GM18909 (cell line): Measurements from ENCODE around the gene ANXA10.
"Not testable (repeated sequence)": the region's sequence is repeated elsewhere in the genome, so short reads cannot be mapped to it uniquely, and the experiment has no call there.

Source experiments
- ATAC-seq: cut with Tn5 transposase; IDR thresholded peaks from one replicate; pipeline ENCODE4 v1.9.1; 2021; ENCODE audit warnings: mild to moderate bottlenecking; ENCODE audit not compliant: unreplicated experiment, poor library complexity

The ANXA10 gene

DNA sequence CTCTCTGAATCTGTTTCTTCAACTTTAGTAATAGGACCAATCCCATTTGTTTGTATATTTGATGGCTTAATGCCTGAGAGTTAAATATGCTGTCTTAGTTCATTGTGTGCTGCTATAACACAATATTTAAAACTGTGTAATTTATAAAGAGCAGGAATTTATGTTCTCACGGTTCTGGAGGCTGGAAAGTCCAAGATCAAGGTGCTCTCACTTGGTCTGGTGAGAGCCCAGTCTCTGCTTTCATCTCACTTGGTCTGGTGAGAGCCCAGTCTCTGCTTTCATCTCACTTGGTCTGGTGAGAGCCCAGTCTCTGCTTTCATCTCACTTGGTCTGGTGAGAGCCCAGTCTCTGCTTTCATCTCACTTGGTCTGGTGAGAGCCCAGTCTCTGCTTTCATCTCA, 20.7 kb downstream of the ANXA10 start:
- not testable (repeated sequence) for ATAC-seq

DNA sequence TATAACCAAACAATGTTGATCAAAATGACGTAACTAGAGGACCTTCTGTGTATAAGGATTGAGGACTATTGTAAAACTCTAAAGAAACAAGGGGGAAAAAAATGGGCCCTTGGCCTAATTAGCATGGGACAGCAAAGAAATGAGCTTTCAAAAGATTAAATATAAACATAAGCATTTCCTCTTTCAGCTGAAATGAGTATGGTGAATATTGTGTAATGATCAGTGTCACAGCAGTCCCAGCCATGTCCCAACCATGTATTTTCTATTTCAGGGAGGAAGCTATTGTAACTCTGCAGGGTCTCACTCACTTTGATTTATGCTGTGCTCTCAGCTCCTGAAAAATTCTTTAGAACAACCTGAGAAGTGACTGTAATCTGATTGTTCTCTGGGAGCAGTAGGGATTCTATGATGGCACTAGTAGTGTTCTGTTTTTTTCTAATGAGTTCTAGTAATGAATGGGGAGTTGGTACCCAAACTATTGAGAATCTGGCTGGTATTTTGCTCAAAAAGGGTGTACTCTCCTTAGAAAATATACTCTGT, 25.8 kb downstream of the ANXA10 start:
- ATAC-seq, result no peak

DNA sequence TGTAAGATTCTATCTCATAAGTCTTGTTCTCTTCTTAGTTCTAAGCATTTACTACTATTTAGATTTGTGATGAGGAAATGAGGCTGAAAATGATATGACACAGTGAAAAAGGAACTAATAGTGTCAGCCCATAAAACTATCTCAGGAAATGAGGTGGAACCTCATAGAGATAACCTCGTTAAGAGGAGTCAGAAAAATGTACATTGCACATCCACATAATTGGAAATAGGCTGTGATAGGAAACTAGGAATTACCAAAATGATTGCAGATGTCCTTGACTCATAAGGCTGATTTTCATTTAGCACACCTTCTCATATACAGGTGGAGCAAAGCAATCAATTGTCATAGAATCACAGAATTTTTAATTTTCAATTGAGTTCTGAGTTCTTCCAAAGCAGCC, 26.8 kb downstream of the ANXA10 start:
- ATAC-seq, result no peak

DNA sequence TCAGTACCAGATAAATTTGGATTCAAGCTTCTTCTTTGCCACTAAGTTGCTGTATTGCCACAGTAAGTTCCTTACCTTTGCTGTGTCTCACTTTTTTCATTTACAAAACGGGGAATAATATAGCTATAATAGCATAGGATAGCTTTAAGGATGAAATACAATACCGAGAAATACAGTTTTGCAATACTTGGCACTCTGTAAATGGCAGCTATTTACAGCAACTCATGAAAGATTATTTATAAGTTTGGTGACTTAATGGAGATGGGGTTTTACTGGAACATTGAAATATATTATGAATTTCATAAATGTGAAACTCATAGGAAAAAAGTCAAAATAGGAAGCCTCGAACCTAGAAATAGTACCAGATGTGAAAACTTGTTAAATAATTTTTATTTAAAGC, 27.6 kb downstream of the ANXA10 start:
- ATAC-seq, result no peak

DNA sequence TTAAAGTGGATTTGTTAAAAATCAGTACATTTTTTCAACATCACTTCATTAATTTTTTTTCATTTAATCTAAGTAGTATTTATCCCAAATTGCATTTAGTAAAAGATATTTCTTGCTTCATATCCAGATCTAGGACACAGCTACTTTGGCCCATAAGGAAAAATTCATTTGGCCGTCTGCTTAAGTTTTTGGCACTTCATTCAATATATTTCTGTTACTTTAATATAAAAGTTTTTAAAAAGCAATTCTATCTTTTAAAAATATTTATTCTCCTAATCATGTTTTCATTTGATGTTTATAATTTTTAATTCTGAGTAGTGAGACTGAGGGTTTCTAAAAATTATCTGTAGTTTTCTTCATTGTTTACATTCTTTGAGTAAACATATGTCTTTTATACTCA, 28.5 kb downstream of the ANXA10 start:
- ATAC-seq, result no peak

DNA sequence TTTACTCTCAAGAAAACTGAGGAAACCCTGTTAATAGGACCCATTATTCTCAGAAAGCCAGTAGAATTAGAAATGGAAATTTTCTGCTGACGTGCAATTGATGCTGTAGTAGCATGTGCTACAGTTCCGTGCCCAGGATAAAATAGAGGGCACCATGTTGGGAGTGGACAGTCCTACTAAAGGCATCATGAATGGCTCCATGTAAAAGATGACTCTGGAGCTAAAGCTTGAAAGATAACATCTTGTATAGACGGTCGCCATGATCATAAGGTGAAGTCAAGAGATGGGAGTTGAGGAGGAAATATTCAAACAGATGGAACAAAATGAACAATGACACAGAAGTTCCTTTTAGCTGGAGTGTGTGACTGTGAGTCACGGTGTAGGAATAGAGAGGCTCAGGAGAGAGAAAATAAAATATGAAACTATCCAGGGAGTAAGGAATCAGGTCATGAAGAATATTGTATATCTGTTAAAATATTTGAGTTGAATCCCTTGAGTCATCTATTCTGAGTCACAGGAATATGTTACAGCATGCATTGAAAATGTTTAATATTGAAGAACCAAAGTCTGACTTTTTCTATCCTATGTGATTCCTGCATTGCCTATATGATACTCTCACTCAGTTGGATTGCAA, 31.8 kb downstream of the ANXA10 start:
- no peak for ATAC-seq

DNA sequence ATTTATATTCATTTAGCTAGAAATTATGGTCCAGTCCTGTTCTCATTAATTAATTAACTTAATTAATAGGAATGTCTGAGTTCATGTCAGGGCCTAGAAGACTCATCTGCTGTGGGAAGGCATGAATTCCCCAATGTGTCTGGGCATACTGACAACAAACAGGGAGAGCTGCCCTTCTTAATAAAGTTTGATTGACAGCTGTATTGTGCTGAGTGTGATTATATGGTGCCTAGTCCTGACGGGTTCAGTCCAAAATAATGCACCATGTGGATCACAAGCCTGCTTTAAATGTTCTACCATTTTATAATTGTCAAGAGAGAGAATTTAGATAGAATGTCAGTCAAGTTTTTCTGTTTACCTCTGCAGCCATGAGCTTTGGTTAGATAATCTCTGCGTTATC, 34.6 kb downstream of the ANXA10 start:
- no peak for ATAC-seq

DNA sequence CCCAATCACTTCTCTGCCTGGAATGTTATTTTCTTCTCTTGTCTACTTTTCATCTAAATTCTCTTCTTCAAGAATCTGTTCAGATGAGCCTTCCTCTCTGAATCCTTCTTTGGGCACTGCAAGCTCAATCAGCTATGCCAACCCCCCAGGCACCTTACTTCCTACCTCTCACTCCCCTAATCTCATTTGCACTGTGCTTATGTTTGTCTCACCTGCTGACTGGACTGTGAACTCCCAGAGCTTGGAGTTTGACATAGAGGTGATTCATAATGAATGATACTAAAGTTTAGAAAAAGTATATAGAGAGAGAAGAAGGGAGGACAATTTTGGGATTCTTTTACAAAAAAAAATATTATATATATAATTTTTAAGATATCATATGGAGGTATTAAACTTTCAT, 36.3 kb downstream of the ANXA10 start:
- ATAC-seq, result no peak

DNA sequence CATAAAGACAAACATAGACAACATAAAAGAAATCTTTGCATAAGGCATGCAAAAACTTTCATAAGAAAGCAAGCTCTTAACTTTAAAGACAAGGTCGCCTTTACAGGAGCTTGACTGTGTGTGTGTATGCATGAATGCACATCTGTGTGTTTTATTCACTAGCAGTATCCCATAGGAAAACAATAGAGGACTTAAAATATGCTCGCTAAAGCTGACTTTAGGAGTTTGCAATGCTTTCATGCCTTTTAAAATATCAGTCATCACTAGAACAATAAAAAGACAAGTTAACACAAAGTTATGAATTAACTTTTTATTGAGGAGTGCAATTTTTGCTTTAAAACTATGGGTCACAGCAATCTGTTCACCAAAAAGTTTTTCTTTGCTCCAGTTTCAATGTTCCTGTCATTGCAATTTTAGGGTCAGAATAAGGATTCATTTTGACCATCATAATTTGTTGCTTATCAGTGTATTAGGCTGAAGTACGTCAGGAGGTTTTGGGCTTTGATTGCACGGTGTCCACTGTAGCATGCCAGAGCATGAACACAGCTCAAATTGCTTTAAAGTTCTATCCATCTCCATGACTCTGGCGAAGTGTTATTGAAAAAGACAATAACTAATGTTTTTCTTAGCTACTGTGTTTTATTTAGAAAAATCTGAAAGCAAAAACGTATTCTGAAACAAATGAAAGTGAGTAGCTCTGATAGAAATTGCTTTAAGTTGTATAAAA, 36.9 kb downstream of the ANXA10 start:
- no peak for ATAC-seq

DNA sequence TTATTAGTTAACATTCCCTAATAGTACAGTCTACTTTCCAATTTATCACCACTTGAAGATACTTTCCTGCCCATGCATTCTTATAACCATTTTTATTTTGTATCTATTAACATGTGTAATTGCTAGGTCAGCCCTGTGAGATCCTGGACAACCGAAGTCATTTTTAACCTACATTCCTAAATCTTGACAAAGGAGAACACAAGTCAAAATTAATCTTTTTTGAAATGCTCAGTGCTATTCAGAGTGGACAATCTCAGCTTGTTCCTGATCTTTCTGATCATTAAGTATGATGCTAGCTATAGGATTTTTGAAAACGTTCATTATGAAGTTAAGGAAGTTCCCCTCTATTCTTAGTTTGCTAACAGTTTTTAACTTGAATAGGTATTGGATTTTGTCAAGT, 37.5 kb downstream of the ANXA10 start:
- ATAC-seq, result no peak

DNA sequence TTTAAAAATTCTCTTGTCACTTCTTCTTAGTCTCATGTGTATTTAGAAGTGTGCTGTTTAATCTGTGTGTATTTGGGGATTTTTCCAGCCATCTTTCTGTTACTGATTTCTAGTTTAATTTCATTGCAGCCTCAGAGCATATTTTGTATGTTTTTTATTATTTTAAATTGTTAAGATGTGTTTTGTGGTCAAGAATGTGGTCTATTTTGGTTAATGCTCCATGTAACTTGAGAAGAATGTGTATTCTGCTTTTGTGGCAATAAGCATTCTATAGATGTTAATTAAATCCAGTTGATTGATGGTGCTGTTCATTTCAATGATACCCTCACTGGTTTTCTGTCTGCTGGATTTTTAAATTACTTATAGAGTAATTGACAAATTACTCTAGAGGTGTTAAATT, 38.9 kb downstream of the ANXA10 start:
- ATAC-seq, result no peak

DNA sequence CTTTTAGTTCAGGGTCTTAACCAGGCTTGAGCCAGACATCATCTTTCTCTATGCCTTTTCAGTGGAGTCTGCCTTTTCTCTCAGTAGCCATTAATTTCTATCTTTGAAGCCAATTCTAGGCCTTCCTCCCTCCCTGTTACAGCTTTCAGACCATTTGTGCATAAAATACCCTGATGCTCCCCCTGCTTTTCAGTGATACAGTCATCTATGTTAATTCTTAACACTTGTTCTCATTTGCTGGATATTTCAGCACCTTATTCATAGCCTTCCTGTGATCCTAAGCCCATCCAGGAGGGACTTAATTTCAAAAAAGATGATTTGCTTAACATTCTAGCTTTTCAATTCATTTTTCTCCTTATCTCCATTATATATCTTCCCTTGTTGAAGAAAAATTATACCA, 42.3 kb downstream of the ANXA10 start:
- no peak for ATAC-seq

DNA sequence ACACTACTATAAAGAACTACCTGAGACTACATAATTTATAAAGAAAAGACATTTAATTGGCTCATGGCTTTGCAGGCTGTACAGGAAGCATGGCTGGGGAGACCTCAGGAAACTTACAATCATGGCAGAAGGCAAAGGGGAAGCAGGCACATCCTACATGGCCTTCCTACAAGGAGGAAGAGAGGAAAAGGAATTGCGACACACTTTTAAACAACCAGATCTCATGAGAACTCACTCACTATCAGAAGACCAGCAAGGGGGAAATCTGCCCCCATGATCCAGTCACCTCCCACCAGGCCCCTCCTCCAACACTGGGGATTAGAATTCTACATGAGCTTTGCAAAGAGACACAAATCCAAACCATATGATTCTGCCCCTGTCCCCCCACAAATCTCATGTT, 43.5 kb downstream of the ANXA10 start:
- ATAC-seq, result not testable (repeated sequence)

DNA sequence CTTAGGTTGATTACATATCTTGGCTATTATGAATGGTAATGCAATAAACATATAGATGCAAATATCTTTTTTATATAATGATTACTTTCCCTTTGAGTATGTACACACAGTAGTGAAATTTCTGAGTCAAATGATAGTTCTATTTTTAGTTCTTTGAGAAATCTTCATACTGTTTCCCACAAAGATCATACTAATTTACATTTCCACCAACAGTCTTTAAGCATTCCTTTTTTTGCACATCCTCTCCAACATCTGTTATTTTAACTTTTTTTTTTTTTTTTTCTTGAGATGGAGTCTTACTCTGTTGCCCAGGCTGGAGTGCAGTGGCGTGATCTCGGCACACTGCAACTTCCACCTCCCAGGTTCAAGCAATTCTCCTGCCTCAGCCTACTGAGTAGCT, 45.4 kb downstream of the ANXA10 start:
- not testable (repeated sequence) for ATAC-seq

DNA sequence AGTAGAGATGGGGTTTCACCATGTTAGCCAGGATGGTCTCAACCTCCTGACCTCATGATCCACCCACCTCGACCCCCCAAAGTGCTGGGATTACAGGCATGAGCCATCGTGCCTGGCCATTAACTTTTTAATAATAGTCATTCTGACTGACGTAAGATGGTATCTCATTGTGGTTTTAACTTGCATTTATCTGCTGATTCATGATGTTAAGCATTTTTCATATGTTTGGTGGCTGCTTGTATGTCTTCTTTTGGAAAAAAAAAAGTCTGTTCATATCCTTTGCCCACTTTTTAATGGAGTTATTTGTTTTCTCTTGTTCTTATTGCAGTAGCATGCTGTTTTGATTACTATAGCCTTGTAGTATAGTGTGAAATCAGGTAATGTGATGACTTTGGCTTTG, 45.8 kb downstream of the ANXA10 start:
- ATAC-seq, result no peak

DNA sequence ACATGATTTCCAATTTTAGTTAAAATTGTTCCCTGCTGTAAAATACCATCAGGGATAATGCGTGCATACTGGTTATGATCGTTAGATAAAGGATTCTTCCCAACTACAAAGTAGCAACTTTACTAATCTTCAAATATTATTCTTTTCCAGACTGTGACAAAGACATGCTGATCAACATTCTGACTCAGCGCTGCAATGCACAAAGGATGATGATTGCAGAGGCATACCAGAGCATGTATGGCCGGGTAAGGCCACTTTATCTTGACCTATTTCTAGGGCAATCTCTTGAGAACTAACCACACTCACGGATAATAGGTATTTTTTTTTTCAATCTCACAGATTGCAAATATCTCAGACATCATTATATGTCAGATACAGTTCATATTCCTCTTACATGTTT, 47.0 kb downstream of the ANXA10 start:
- no peak for ATAC-seq

DNA sequence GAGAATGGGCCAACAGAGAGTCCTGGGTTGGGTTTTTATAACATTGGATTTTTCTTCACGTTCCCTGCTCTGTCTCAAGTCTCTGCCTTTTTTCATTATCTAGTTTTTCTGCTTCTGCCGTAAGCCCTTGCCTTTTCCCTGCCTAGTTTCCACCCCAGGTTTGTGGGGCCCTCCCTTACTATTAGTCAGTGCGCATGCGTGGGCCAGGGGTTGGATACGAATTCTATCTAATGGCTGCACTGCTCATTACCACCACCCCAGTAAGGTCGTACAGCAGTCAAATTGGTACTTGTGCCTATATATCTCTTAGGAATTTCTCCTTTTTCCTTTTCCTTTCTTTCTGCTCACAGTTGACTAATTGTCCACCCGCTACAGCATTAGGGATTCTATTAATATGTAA, 49.4 kb downstream of the ANXA10 start:
- ATAC-seq, result no peak

DNA sequence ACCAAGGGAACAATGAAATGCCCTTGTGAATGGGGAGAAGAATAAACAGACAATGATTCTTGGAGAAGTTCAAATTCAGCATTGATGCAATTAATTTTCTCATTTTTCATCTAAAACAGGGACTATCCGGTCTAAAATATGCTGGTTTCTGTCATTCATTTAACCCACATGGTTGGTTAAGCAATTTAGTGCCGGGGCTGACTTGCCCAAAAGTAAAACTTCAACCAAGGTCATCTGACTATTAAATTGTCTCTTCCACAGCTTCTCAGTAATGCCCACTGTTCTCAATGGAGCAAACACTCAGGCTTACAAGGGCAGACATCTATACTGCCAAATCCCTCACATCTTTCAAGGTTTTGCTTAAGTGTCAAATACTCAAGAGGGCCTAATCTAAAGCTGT, 51.3 kb downstream of the ANXA10 start:
- no peak for ATAC-seq

DNA sequence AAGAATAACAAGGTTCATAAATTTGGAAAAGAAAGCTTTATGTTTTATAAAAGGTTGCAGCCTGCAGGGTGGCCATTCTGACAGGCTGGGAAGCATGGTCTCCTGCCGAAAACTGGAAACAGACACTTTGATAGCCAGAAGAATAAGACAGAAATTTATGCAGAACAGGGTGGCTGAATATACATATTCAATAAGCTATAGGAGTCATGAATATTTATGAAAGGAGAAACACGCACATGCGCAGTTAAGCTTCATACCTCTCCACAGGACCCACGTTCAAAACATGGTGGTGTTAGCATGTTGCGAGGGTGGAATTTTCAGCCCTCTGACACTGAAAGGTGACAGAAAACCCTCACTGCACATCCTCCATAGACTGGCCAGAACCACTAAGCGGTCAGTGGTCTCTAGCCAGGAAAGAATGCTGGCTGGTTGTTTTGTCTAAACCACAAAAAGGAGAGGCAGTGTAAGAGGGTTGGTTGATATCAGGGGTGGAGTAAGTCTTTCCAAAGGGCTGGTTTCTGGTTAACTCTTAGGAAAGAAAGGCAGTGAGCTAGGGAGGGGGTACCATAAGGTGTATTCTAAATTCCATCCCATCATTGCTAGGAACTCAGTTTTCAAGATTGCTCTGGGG, 58.2 kb downstream of the ANXA10 start:
- no peak for ATAC-seq

DNA sequence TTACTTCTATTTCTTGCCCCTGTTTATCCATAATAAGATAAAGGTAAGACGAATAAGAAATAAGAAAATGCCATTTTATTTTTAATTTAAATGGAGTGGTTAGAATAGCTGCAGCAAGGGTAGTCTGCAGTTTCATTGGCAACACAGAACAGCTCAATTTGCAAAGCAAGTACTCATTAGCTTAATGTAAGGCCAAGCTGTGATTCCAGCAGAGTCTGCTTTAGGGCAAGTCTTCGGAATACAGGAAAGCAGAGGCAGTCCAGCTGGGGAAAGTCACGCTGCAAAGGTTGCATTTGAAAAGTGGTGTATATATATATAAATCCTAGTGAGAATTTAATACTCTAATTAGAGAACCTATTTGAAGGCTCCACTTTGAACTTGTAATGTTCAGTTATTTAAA, 59.0 kb downstream of the ANXA10 start:
- ATAC-seq, result no peak

DNA sequence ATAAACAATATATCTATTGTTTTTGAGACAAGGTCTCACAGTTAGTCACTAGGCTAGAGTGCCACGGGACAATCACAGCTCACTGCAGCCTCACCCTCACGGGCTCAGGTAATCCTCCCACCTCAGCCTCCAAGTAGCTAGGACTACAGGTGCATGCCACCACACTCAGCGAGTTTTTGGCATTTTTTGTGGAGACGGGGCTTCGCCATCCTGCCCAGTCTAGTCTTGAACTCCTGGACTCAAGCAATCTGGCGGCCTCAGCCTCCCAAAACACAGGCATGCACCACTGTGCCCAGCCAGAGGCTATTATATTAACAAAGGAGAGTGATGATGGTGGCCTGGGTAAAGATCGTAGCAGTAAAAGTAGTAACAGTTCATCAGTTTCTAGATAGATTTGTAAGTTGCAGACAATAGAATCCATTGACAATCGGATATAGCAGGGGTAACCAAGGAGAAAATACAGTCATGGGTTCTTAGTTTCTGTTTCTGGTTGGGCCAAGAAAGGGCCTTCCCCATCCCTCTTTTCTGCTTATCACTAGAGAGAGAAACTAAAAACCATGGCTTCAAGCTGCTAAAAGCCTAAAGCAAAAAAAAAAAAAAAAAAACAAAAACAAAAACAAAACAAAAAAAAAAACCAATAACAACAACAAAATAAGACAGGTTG, 60.6 kb downstream of the ANXA10 start:
- no peak for ATAC-seq
